HepG2 (cell line): ENCODE results near the gene NUP54. TPM values are rescaled to one million over a fixed set of nuclear protein-coding genes. Genes with fewer than 3 reads are reported as not detected.

Experiments
- ATAC-seq: fragments of 200-7000 bp; cut with Tn5 transposase; 3 replicates; pipeline ENCODE4 v1.9.1; 2020; ENCODE audit warnings: mild to moderate bottlenecking, moderate library complexity
- BruUV-seq: library from RNA; stranded (reverse); fragments of 400-500 nt; replicated peaks from 2 replicates; lab custom pipeline; 2021; lab: Mats Ljungman, UMichigan
- CTCF ChIA-PET: fragments of 300-600 bp; formaldehyde crosslinking; extraction: SDS; loops from one replicate; lab custom pipeline; 2021; ENCODE audit warnings: low total read pairs, inconsistent platforms, low intra/inter-chr PET ratio; lab: Yijun Ruan, JAX
- POLR2A ChIA-PET: fragments of 350-600 bp; sonication (Branson Sonifier 250); formaldehyde crosslinking; loops from one replicate; lab custom pipeline; 2020; ENCODE audit warnings: antibody characterized with exemption, inconsistent platforms; lab: Yijun Ruan, JAX
- DNase-seq: peaks from one replicate; pipeline ENCODE4 v3.0.0-alpha.2; 2015; ENCODE audit warnings: low spot score
- FAIRE-seq: peaks from 3 replicates; lab custom pipeline; 2011; peaks lifted over from hg19 to GRCh38; lab: Jason Lieb, UNC
- H2AFZ ChIP-seq: one replicate; pipeline ENCODE4 v1.6.1; 2011; ENCODE audit warnings: low read length, inconsistent platforms
- H3K27ac ChIP-seq: fragments of 300-600 bp; 3 replicates; pipeline ENCODE4 v1.8.0; 2011; ENCODE audit warnings: mixed run types, mild to moderate bottlenecking, mixed read lengths, low read length, inconsistent platforms; ENCODE audit not compliant: insufficient read depth; ENCODE audit errors: extremely low read length
- H3K27me3 ChIP-seq, 2 experiments: fragments of 200-600 bp in 1 of 2; 2 replicates in 1 of 2; 3 replicates in 1 of 2; pipeline versions ENCODE4 v1.6.0 to v1.8.0; 2011; ENCODE audit warnings: low read length in 2 of 2, mild to moderate bottlenecking in 2 of 2, moderate library complexity in 2 of 2, inconsistent platforms in 1 of 2; ENCODE audit not compliant: insufficient read depth in 2 of 2, control insufficient read depth in 1 of 2
- H3K36me3 ChIP-seq, 2 experiments: fragments of 200-600 bp in 1 of 2; replicated peaks in 1 of 2; 2 replicates in 1 of 2; 3 replicates in 1 of 2; pipeline versions ENCODE4 v1.5.1 to v1.8.0; 2011; ENCODE audit warnings: low read length in 2 of 2, inconsistent platforms in 1 of 2; ENCODE audit not compliant: insufficient read depth in 2 of 2, control insufficient read depth in 1 of 2
- H3K4me1 ChIP-seq: 2 replicates; pipeline ENCODE4 v1.5.1; 2012; ENCODE audit warnings: low read length, inconsistent platforms; ENCODE audit not compliant: insufficient read depth
- H3K4me2 ChIP-seq: 2 replicates; pipeline ENCODE4 v1.6.0; 2011; ENCODE audit warnings: low read depth, low read length, inconsistent platforms
- H3K4me3 ChIP-seq, 3 experiments: fragments of 200-600 bp in 1 of 3; sonication (generic), shearing (Covaris generic) in 1 of 3; replicated peaks in 1 of 3; 2 replicates each; pipeline ENCODE4 v1.5.1; 2011 to 2016; ENCODE audit warnings: low read length in 3 of 3, inconsistent platforms in 2 of 3, low read depth in 2 of 3, mild to moderate bottlenecking in 2 of 3, control low read depth in 1 of 3, mixed read lengths in 1 of 3; ENCODE audit not compliant: insufficient read depth in 1 of 3
- H3K79me2 ChIP-seq: one replicate; pipeline ENCODE4 v1.6.1; 2011; ENCODE audit warnings: low read length, inconsistent platforms; ENCODE audit not compliant: insufficient read depth
- H3K9ac ChIP-seq: 2 replicates; pipeline ENCODE4 v1.6.0; 2011; ENCODE audit warnings: mild to moderate bottlenecking, low read depth, low read length, inconsistent platforms; ENCODE audit not compliant: insufficient read depth
- H3K9me3 ChIP-seq: 2 replicates; pipeline ENCODE4 v1.5.1; 2012; ENCODE audit warnings: mild to moderate bottlenecking, low read length
- H4K20me1 ChIP-seq: 2 replicates; pipeline ENCODE4 v1.6.0; 2011; ENCODE audit warnings: inconsistent platforms, mild to moderate bottlenecking, low read length, moderate library complexity; ENCODE audit not compliant: insufficient read depth
- CEBPB ChIP-seq: IDR thresholded peaks from 2 replicates; pipeline ENCODE4 v1.6.1; 2011; ENCODE audit warnings: low read depth, low read length, improper control_type of control experiment, borderline replicate concordance
- JDP2 ChIP-seq: sonication (generic); formaldehyde crosslinking; IDR thresholded peaks from 2 replicates; pipeline ENCODE4 v1.8.1; 2022; ENCODE audit warnings: missing genetic modification reagents, borderline replicate concordance
- SPEN ChIP-seq: sonication (generic); formaldehyde crosslinking; IDR thresholded peaks from 2 replicates; pipeline ENCODE4 v1.5.1; 2020; ENCODE audit warnings: low read depth, mild to moderate bottlenecking, missing genetic modification reagents
- SYNCRIP ChIP-seq: fragments of 200-400 bp; formaldehyde crosslinking; IDR thresholded peaks from 2 replicates; pipeline ENCODE4 v1.6.1; 2018; ENCODE audit warnings: mild to moderate bottlenecking, low read depth, low read length; ENCODE audit not compliant: insufficient read depth
- ZNF224 ChIP-seq: sonication (generic); formaldehyde crosslinking; IDR thresholded peaks from 2 replicates; pipeline ENCODE4 v1.5.0; 2020; ENCODE audit warnings: mild to moderate bottlenecking, missing genetic modification reagents
- ZNF547 ChIP-seq: sonication (generic); formaldehyde crosslinking; IDR thresholded peaks from 2 replicates; pipeline ENCODE4 v1.5.1; 2020; ENCODE audit warnings: mild to moderate bottlenecking, missing genetic modification reagents
- ZNF549 ChIP-seq: sonication (generic); formaldehyde crosslinking; IDR thresholded peaks from 2 replicates; pipeline ENCODE4 v1.5.0; 2020; ENCODE audit warnings: missing genetic modification reagents
- in situ Hi-C: cut with HindIII; loops from 2 replicates; pipeline ENCODE4 v1.10.0; 2017; ENCODE audit warnings: low pct_unique_long_range_greater_than_20kb; ENCODE audit not compliant: extremely low pct_ligation_motif_present
- intact Hi-C: fragments of 100-400 bp; cut with micrococcal nuclease; formaldehyde crosslinking; loops from one replicate; pipeline ENCODE4 v1.10.0; 2022; ENCODE audit not compliant: unreplicated experiment
- polyA plus RNA-seq, 8 experiments: library from polyadenylated mRNA; depleted of rRNA in 3 of 8; stranded (reverse) in 7 of 8; unstranded in 1 of 8; fragments of >200 nt; fragmentation: Illumina TruSeq in 4 of 8; extraction: Trizol in 4 of 8; gene quantifications; 2 replicates each; pipeline versions ENCODE4 v1.2.1 to v1.2.3, GENCODE V29; 2011 to 2016; ENCODE audit warnings: low read depth in 4 of 8, missing spikeins in 1 of 8, mixed read lengths in 1 of 8; ENCODE audit not compliant: insufficient read depth in 1 of 8
- total RNA-seq, 5 experiments: library from RNA; depleted of rRNA; stranded (reverse); fragments of >200 nt; fragmentation: Illumina TruSeq; extraction: Trizol; gene quantifications; 2 replicates each; pipeline ENCODE4 v1.2.3, GENCODE V29; 2016; ENCODE audit warnings: low read depth in 1 of 5
- TF ChIP-seq, protein P1 (sequence below): sonication (generic); formaldehyde crosslinking; IDR thresholded peaks from 2 replicates; pipeline ENCODE4 v1.4.0; 2020; ENCODE audit warnings: missing genetic modification reagents
- TF ChIP-seq, protein P2 (sequence below): sonication (generic); formaldehyde crosslinking; IDR thresholded peaks from 2 replicates; pipeline ENCODE4 v1.5.1; 2020; ENCODE audit warnings: missing genetic modification reagents, mild to moderate bottlenecking, borderline replicate concordance

The NUP54 gene
- total and polyA plus RNA-seq, 2 of the 13 experiments (the other 11 are each of a cell fraction or from before 2014, with no cell fraction given), result 36.1 to 69.3 TPM

DNA sequence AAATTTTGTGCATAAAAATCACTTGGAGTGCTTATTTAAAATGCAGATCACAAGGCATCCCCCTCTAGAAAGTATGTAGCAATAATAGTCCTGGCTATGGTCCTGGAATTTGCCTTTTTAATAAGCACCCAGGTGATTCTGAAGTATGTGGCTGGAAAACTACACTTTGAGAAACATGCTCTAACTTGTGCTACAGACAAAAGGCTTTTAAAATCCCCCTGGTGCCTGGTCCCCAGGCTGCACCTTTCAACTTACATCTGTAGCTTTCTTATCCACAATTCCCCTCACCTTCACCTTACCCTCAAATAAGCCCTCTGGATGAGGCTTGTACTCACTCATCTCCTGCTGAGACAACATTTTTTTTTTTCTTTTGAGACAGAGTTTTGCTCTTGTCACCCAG lies 52.6 kb downstream of the NUP54 start:
- DNase-seq, result no peak
- H3K27me3 ChIP-seq, result 0 out of 5 replicates have a peak, but pooled peaks cover 1 to 2% of the 10 kb centered on the region in 2 experiments
- in situ Hi-C loops (no loop called here), intact Hi-C loops (no loop called here)
- no peak for ATAC-seq
- no peaks in the 10 kb centered on the region for H3K79me2 ChIP-seq
- H2AFZ ChIP-seq, result no peak overlapping the region
- TF ChIP-seq ZNF549 (CRISPR knock-in tag), result no peak
- TF ChIP-seq CEBPB, result no peak
- TF ChIP-seq ZNF547 (CRISPR knock-in tag), result no peak
- no peak for TF ChIP-seq JDP2
- no peak for TF ChIP-seq SYNCRIP
- TF ChIP-seq, protein P1, sequence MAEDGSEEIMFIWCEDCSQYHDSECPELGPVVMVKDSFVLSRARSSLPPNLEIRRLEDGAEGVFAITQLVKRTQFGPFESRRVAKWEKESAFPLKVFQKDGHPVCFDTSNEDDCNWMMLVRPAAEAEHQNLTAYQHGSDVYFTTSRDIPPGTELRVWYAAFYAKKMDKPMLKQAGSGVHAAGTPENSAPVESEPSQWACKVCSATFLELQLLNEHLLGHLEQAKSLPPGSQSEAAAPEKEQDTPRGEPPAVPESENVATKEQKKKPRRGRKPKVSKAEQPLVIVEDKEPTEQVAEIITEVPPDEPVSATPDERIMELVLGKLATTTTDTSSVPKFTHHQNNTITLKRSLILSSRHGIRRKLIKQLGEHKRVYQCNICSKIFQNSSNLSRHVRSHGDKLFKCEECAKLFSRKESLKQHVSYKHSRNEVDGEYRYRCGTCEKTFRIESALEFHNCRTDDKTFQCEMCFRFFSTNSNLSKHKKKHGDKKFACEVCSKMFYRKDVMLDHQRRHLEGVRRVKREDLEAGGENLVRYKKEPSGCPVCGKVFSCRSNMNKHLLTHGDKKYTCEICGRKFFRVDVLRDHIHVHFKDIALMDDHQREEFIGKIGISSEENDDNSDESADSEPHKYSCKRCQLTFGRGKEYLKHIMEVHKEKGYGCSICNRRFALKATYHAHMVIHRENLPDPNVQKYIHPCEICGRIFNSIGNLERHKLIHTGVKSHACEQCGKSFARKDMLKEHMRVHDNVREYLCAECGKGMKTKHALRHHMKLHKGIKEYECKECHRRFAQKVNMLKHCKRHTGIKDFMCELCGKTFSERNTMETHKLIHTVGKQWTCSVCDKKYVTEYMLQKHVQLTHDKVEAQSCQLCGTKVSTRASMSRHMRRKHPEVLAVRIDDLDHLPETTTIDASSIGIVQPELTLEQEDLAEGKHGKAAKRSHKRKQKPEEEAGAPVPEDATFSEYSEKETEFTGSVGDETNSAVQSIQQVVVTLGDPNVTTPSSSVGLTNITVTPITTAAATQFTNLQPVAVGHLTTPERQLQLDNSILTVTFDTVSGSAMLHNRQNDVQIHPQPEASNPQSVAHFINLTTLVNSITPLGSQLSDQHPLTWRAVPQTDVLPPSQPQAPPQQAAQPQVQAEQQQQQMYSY, result no peak
- no peak for TF ChIP-seq ZNF224
- TF ChIP-seq, protein P2, sequence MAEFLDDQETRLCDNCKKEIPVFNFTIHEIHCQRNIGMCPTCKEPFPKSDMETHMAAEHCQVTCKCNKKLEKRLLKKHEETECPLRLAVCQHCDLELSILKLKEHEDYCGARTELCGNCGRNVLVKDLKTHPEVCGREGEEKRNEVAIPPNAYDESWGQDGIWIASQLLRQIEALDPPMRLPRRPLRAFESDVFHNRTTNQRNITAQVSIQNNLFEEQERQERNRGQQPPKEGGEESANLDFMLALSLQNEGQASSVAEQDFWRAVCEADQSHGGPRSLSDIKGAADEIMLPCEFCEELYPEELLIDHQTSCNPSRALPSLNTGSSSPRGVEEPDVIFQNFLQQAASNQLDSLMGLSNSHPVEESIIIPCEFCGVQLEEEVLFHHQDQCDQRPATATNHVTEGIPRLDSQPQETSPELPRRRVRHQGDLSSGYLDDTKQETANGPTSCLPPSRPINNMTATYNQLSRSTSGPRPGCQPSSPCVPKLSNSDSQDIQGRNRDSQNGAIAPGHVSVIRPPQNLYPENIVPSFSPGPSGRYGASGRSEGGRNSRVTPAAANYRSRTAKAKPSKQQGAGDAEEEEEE (CRISPR knock-in tag), result no peak
- no peak for TF ChIP-seq SPEN (CRISPR knock-in tag)
- TF ChIP-seq, all 625 proteins: peak for 0
- no peak overlapping the region for H3K27ac ChIP-seq
- no peak overlapping the region for H3K4me3 ChIP-seq
- H3K9me3 ChIP-seq, result no peaks in the 10 kb centered on the region
- FAIRE-seq, result no peak
- no peak overlapping the region for H3K9ac ChIP-seq
- no peaks in the 10 kb centered on the region for H3K4me1 ChIP-seq
- BruUV-seq, result no TSS peak
- ChIA-PET POLR2A (no interaction called here), CTCF (no interaction called here)
- no peak overlapping the region for H3K4me2 ChIP-seq
- H4K20me1 ChIP-seq, result no peaks in the 10 kb centered on the region
- no peaks in the 10 kb centered on the region for H3K36me3 ChIP-seq
